Measurements from ENCODE around the gene LGR6.

- no peak for TF ChIP-seq EP300 (IDR thresholded peaks at IDR 0.05)
- no peak for TF ChIP-seq CTCF (IDR thresholded peaks at IDR 0.05)
- no peak for TF ChIP-seq POLR2AphosphoS5 (IDR thresholded peaks at IDR 0.05)
- TF ChIP-seq POLR2A (IDR thresholded peaks at IDR 0.05), result no peak
Measured at GRCh38 chr1:202266061-202266765, 72.6 kb downstream of the LGR6 start.

Measured in upper lobe of left lung (tissue), 4 donors.